Measurements from ENCODE around the gene FSD1. TPM values are rescaled to one million over a fixed set of nuclear protein-coding genes. Genes with fewer than 3 reads are reported as not detected.

Gene FSD1
- total RNA-seq, 2 donors from 2014 or later: 8.3 to 13.1 TPM

Other genes with a start within 250 kb of the FSD1 start
- gene ZBTB7A, start 237.7 kb upstream of the FSD1 start, total RNA-seq: 10 to 100 TPM; 38.5 to 41.3 TPM
- gene MAP2K2, start 180.5 kb upstream of the FSD1 start, total RNA-seq: 100 to 1,000 TPM; 143 to 155 TPM
- gene CREB3L3, start 151.0 kb upstream of the FSD1 start, total RNA-seq: 1 to 10 TPM in 1 of 2 donors, not detected in 1; 1.1 TPM
- gene SIRT6, start 122.0 kb upstream of the FSD1 start, total RNA-seq: 10 to 100 TPM; 37.9 to 38.9 TPM
- 1 to 10 TPM; 1.2 to 2.5 TPM for gene ANKRD24, start 121.9 kb upstream of the FSD1 start, total RNA-seq
- 10 to 100 TPM; 18.3 to 23.6 TPM for gene EBI3, start 75.1 kb upstream of the FSD1 start, total RNA-seq
- 10 to 100 TPM; 22.5 to 22.6 TPM for gene YJU2, start 57.5 kb upstream of the FSD1 start, total RNA-seq
- gene SHD, start 25.3 kb upstream of the FSD1 start, total RNA-seq: not detected
- 1 to 10 TPM; 2.5 to 4.1 TPM for gene TMIGD2, start 2.2 kb upstream of the FSD1 start, total RNA-seq
- 10 to 100 TPM; 13.3 to 17.4 TPM for gene STAP2, start 34.2 kb downstream of the FSD1 start, total RNA-seq
- gene MPND, start 39.0 kb downstream of the FSD1 start, total RNA-seq: 10 to 100 TPM; 15.5 to 19.7 TPM
- 10 to 100 TPM; 49.1 to 67.1 TPM for gene SH3GL1, start 95.9 kb downstream of the FSD1 start, total RNA-seq
- gene CHAF1A, start 98.0 kb downstream of the FSD1 start, total RNA-seq: 10 to 100 TPM; 67.9 to 96.7 TPM
- 10 to 100 TPM; 37.4 to 40.1 TPM for gene UBXN6, start 153.2 kb downstream of the FSD1 start, total RNA-seq
- gene HDGFL2, start 167.7 kb downstream of the FSD1 start, total RNA-seq: 10 to 100 TPM; 30.7 to 39.3 TPM
- under 1 TPM in 1 of 2 donors, not detected in 1; 0.05 TPM for gene PLIN4, start 213.9 kb downstream of the FSD1 start, total RNA-seq
- gene PLIN5, start 230.6 kb downstream of the FSD1 start, total RNA-seq: under 1 TPM in 1 of 2 donors, not detected in 1; 0.17 TPM
- under 1 TPM; 0.53 to 0.93 TPM for gene LRG1, start 235.4 kb downstream of the FSD1 start, total RNA-seq

Measured in activated T-helper 17 cell treated with anti-CD3 and anti-CD28 coated beads, Interleukin-2, amount 50 U/mL, for 72 hours (primary cell).